ENCODE data around the gene ZC4H2.

DNA sequence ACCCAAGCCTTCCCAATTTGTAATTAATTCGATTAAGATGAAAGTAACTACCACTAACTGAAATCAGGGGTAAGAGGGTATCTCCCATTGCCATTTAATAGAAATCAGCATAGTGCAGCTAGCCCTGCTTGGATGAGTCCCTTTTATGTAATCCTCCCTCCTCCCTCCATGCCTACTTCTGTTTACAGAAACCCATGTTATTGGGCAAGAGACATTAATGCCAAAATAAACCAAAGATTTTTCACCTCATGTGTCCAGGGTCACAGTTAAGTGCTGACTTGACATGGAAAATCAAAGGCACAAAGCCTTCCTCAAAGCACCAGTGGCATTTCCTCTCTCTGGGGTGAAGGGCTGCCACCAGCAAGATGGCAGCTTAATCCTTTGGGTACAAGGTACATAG, 50.8 kb downstream of the ZC4H2 start:
- TF ChIP-seq ZNF274 (IDR thresholded peaks at IDR 0.05; ENCODE audit: low read depth, low read length) (no peak), YY1 (IDR thresholded peaks at IDR 0.05; ENCODE audit: insufficient read depth, insufficient read length) (no peak), SUZ12 (IDR thresholded peaks at IDR 0.05; ENCODE audit: extremely low read depth, insufficient read depth, insufficient read length) (no peak)

Measured in NT2/D1 (cell line).